Muscle of leg (tissue), 11 donors: ENCODE measurements around the gene ZBTB8OS. TPM values are rescaled to one million over a fixed set of nuclear protein-coding genes. Genes with fewer than 3 reads are reported as not detected.

Experiments
- DNase-seq: peaks from one replicate; pipeline ENCODE4 v3.0.0; 2013
- H3K27ac ChIP-seq: one replicate; pipeline ENCODE4 v1.5.1; 2013; ENCODE audit warnings: mild to moderate bottlenecking, low read length, control low read depth
- H3K27me3 ChIP-seq: one replicate; pipeline ENCODE4 v1.6.1; 2013; ENCODE audit warnings: low read length; ENCODE audit not compliant: control insufficient read depth, insufficient read depth
- H3K36me3 ChIP-seq: one replicate; pipeline ENCODE4 v1.6.1; 2013; ENCODE audit warnings: low read length; ENCODE audit not compliant: control insufficient read depth, insufficient read depth
- H3K4me1 ChIP-seq: one replicate; pipeline ENCODE4 v1.6.1; 2013; ENCODE audit warnings: low read length; ENCODE audit not compliant: control insufficient read depth, insufficient read depth
- H3K4me3 ChIP-seq: one replicate; pipeline ENCODE4 v1.5.1; 2013; ENCODE audit warnings: low read length, control low read depth
- H3K9me3 ChIP-seq: replicated peaks from 2 replicates; pipeline ENCODE4 v1.6.1; 2013; ENCODE audit warnings: low read depth, low read length; ENCODE audit not compliant: control insufficient read depth
- WGBS: methylation state at CpG from one replicate; pipeline ENCODE4 v1.1.5; 2013; ENCODE audit warnings: missing lambda C conversion rate; ENCODE audit not compliant: insufficient coverage; 5-methylcytosine and 5-hydroxymethylcytosine counted together
- polyA plus RNA-seq, 8 donors: library from polyadenylated mRNA; unstranded; fragments of 120-200 nt; gene quantifications; one replicate each; pipeline versions ENCODE4 v1.2.1 to v1.2.3, GENCODE V29; 2013; ENCODE audit warnings: inconsistent platforms in 1 of 8, low replicate concordance in 1 of 8; ENCODE audit not compliant: insufficient read length in 8 of 8, insufficient read depth in 1 of 8
- total RNA-seq: library from RNA; stranded (reverse); fragments of 120-200 nt; gene quantifications from one replicate; pipeline ENCODE4 v1.2.4, GENCODE V29; 2013

ZBTB8OS gene
- total and polyA plus RNA-seq, 9 donors, result 20.6 to 30.2 (median 24.1) TPM

DNA sequence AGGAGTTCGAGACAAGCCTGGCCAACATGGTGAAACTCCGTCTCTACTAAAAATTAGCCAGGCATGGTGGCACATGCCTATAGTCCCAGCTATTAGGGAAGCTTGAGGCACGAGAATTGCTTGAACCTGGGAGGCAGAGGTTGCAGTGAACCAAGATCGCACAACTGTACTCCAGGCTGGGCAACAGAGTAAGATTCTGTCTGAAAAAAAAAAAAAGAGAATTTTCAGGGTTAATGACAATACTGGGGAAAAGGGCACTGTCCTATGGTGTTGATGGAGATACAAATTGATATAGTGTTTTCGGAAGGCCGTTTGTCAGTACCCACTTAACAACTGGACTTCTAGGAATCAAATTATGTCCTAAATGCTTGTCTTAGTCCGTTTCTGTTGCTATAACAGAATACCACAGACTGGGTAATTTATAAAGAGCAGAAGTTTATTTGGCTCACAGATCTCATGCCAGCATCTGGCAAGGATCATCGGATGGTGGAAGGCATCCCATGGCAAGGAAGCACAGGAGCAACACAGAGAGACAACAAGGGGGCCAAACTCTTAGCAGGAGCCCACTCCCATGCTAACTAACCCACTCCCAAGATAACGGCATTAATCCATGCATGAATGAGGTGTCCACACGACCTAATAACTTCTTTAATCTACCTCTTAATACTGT is 69.9 kb downstream of the ZBTB8OS start:
- Histone ChIP-seq H3K27ac (no peak overlapping the region), H3K27me3 (no peaks in the 10 kb centered on the region), H3K4me3 (no peak overlapping the region), H3K36me3 (no peaks in the 10 kb centered on the region), H3K9me3 (no peaks in the 10 kb centered on the region), H3K4me1 (no peaks in the 10 kb centered on the region)
- WGBS, result 89% methylated on average over 5 of the region's 10 CpGs
- DNase-seq, result no peak

Other genes with a start within 250 kb of the ZBTB8OS start
- gene ZBTB8B, start 185.5 kb downstream of the ZBTB8OS start, total RNA-seq, result 0.13 TPM
- gene ZBTB8B, start 185.5 kb downstream of the ZBTB8OS start, polyA plus RNA-seq, result under 1 TPM; 0.06 to 0.19 (median 0.12) TPM
- gene ZBTB8A, start 111.1 kb downstream of the ZBTB8OS start, total RNA-seq, result 10.6 TPM
- 10 to 100 TPM in 2 of 8 donors, 1 to 10 TPM in 6; 5.9 to 13.4 (median 9.1) TPM for gene ZBTB8A, start 111.1 kb downstream of the ZBTB8OS start, polyA plus RNA-seq
- 97.2 TPM for gene RBBP4, start 658 bp upstream of the ZBTB8OS start, total RNA-seq
- 100 to 1,000 TPM; 132 to 175 (median 145) TPM for gene RBBP4, start 658 bp upstream of the ZBTB8OS start, polyA plus RNA-seq
- 46.3 TPM for gene SYNC, start 52.2 kb upstream of the ZBTB8OS start, total RNA-seq
- 10 to 100 TPM; 24.2 to 38.3 (median 33.2) TPM for gene SYNC, start 52.2 kb upstream of the ZBTB8OS start, polyA plus RNA-seq
- 35.3 TPM for gene YARS1, start 166.8 kb upstream of the ZBTB8OS start, total RNA-seq
- gene YARS1, start 166.8 kb upstream of the ZBTB8OS start, polyA plus RNA-seq, result 10 to 100 TPM; 39.8 to 56.7 (median 43.9) TPM
- 22.8 TPM for gene S100PBP, start 167.1 kb upstream of the ZBTB8OS start, total RNA-seq
- 10 to 100 TPM; 16.9 to 26.6 (median 22.7) TPM for gene S100PBP, start 167.1 kb upstream of the ZBTB8OS start, polyA plus RNA-seq
- gene FNDC5, start 220.4 kb upstream of the ZBTB8OS start, total RNA-seq, result 155 TPM
- gene FNDC5, start 220.4 kb upstream of the ZBTB8OS start, polyA plus RNA-seq, result 100 to 1,000 TPM; 198 to 265 (median 226) TPM
- gene HPCA, start 235.9 kb upstream of the ZBTB8OS start, total RNA-seq, result 0.35 TPM
- gene HPCA, start 235.9 kb upstream of the ZBTB8OS start, polyA plus RNA-seq, result under 1 TPM; 0.12 to 0.87 (median 0.41) TPM